Thyroid gland (tissue), 4 donors: ENCODE data around the gene ZNF33A. TPM values are rescaled to one million over a fixed set of nuclear protein-coding genes. Genes with fewer than 3 reads are reported as not detected.

ENCODE experiments used
- DNase-seq, 2 donors: peaks; one replicate each; pipeline ENCODE4 v3.0.0-alpha.2; 2019
- H3K27ac ChIP-seq, 3 donors: fragments of 200-600 bp; sonication (generic); 1 replicate in 2 of 3; 2 replicates in 1 of 3; pipeline ENCODE4 v1.5.1; 2016 to 2019; ENCODE audit warnings: mild to moderate bottlenecking in 1 of 3, moderate library complexity in 1 of 3
- H3K27me3 ChIP-seq: fragments of 200-600 bp; sonication (generic); one replicate; pipeline ENCODE4 v1.5.1; 2019
- H3K36me3 ChIP-seq, 2 donors: fragments of 200-600 bp; sonication (generic); one replicate each; pipeline ENCODE4 v1.5.1; 2016 to 2019
- H3K4me1 ChIP-seq, 2 donors: fragments of 200-600 bp; sonication (generic); one replicate each; pipeline ENCODE4 v1.5.1; 2017 to 2019
- H3K4me3 ChIP-seq, 3 donors: fragments of 200-600 bp; sonication (generic); replicated peaks in 1 of 3; 1 replicate in 2 of 3; 2 replicates in 1 of 3; pipeline ENCODE4 v1.5.1; 2016; ENCODE audit warnings: mild to moderate bottlenecking in 1 of 3
- H3K9me3 ChIP-seq: fragments of 200-600 bp; sonication (generic); one replicate; pipeline ENCODE4 v1.5.1; 2017
- CTCF ChIP-seq, 6 experiments: fragments of 200-600 bp in 3 of 6; fragments of 450-650 bp in 3 of 6; sonication (generic) in 3 of 6; IDR thresholded peaks; one replicate each; pipeline ENCODE4 v1.5.1; 2016 to 2019; ENCODE audit warnings: antibody characterized with exemption in 6 of 6, mild to moderate bottlenecking in 2 of 6, inconsistent platforms in 1 of 6, moderate library complexity in 1 of 6
- POLR2A ChIP-seq, 2 donors: fragments of 450-650 bp; IDR thresholded peaks; one replicate each; pipeline ENCODE4 v1.6.1; 2017; ENCODE audit warnings: antibody characterized with exemption in 2 of 2, mild to moderate bottlenecking in 2 of 2, moderate library complexity in 1 of 2
- WGBS, 2 donors: methylation state at CpG; one replicate each; pipeline ENCODE4 v1.1.5; 2017; 5-methylcytosine and 5-hydroxymethylcytosine counted together
- intact Hi-C: fragments of 100-400 bp; cut with DNase I; formaldehyde crosslinking; loops from one replicate; pipeline ENCODE4 v1.15.1; 2023
- total RNA-seq, 4 donors: library from RNA; depleted of rRNA; stranded (reverse); fragments of >200 nt; gene quantifications; one replicate each; pipeline ENCODE4 v1.2.3, GENCODE V29; 2016

ZNF33A gene
- total RNA-seq, 4 donors from 2014 or later, result 34.3 to 71.3 (median 46.3) TPM

GRCh38 chr10:38025283-38025682, 14.8 kb downstream of the ZNF33A start:
- no peaks in the 10 kb centered on the region for H3K9me3 ChIP-seq
- no peak overlapping the region for H3K4me3 ChIP-seq
- TF ChIP-seq CTCF (IDR thresholded peaks at IDR 0.05) (no peak), POLR2A (IDR thresholded peaks at IDR 0.05) (no peak)
- DNase-seq, result no peak
- no peak overlapping the region for H3K27ac ChIP-seq
- no peaks in the 10 kb centered on the region for H3K27me3 ChIP-seq
- peaks cover 19 to 42% of the 10 kb centered on the region in 2 donors for H3K36me3 ChIP-seq
- intact Hi-C loops, result no loop called here
- 88 to 96% methylated on average over 3 of the region's 3 CpGs for WGBS, 2 donors
- no peaks in the 10 kb centered on the region for H3K4me1 ChIP-seq

- DNase-seq, result no peak
- 100% methylated on average over 1 of the region's 1 CpG for WGBS, 2 donors
- no peaks in the 10 kb centered on the region for H3K27me3 ChIP-seq
- no peaks in the 10 kb centered on the region for H3K4me1 ChIP-seq
- H3K9me3 ChIP-seq, result no peaks in the 10 kb centered on the region
- TF ChIP-seq POLR2A (IDR thresholded peaks at IDR 0.05) (no peak), CTCF (IDR thresholded peaks at IDR 0.05) (no peak)
- no peak overlapping the region for H3K4me3 ChIP-seq
- peaks cover 14 to 36% of the 10 kb centered on the region in 2 donors for H3K36me3 ChIP-seq
- intact Hi-C loops, result no loop called here
- H3K27ac ChIP-seq, result no peak overlapping the region
Observed at GRCh38 chr10:38027986-38028385, 17.5 kb downstream of the ZNF33A start.

- no peak for DNase-seq
- Histone ChIP-seq H3K27me3 (no peaks in the 10 kb centered on the region), H3K4me3 (no peak overlapping the region), H3K36me3 (peaks cover 15 to 18% of the 10 kb centered on the region in 2 donors), H3K4me1 (no peaks in the 10 kb centered on the region), H3K27ac (no peak overlapping the region), H3K9me3 (no peaks in the 10 kb centered on the region)
- TF ChIP-seq POLR2A (IDR thresholded peaks at IDR 0.05) (no peak), CTCF (IDR thresholded peaks at IDR 0.05) (no peak)
- intact Hi-C loops, result no loop called here
- whole genome bisulfite sequencing, 2 donors, result 60 to 83% methylated on average over 5 of the region's 5 CpGs
Observed at GRCh38 chr10:38032886-38033285, 22.4 kb downstream of the ZNF33A start.

- intact Hi-C loops, result no loop called here
- H3K27me3 ChIP-seq, result no peaks in the 10 kb centered on the region
- 93 to 95% methylated on average over 7 of the region's 7 CpGs for WGBS, 2 donors
- H3K4me3 ChIP-seq, result no peak overlapping the region
- no peak for DNase-seq
- no peaks in the 10 kb centered on the region for H3K4me1 ChIP-seq
- TF ChIP-seq CTCF (IDR thresholded peaks at IDR 0.05) (no peak), POLR2A (IDR thresholded peaks at IDR 0.05) (no peak)
- peaks cover 4 to 16% of the 10 kb centered on the region in 2 donors for H3K36me3 ChIP-seq
- H3K27ac ChIP-seq, result no peak overlapping the region
- no peaks in the 10 kb centered on the region for H3K9me3 ChIP-seq
Observed at GRCh38 chr10:38038107-38038931, 27.8 kb downstream of the ZNF33A start.

- no peaks in the 10 kb centered on the region for H3K4me1 ChIP-seq
- DNase-seq, result no peak
- H3K9me3 ChIP-seq, result no peaks in the 10 kb centered on the region
- no peaks in the 10 kb centered on the region for H3K27me3 ChIP-seq
- intact Hi-C loops, result no loop called here
- H3K36me3 ChIP-seq, result peaks cover 4 to 10% of the 10 kb centered on the region in 2 donors
- no peak overlapping the region for H3K4me3 ChIP-seq
- TF ChIP-seq CTCF (IDR thresholded peaks at IDR 0.05) (no peak), POLR2A (IDR thresholded peaks at IDR 0.05) (no peak)
- no peak overlapping the region for H3K27ac ChIP-seq
Observed at GRCh38 chr10:38038932-38039245, 28.4 kb downstream of the ZNF33A start.
